GM23338 (cell line): ENCODE measurements around the gene TEKT3. TPM values are rescaled to one million over a fixed set of nuclear protein-coding genes. Genes with fewer than 3 reads are reported as not detected.

Experiments used
- ATAC-seq: fragments of 200-7000 bp; cut with Tn5 transposase; 3 replicates; pipeline ENCODE4 v1.9.1; 2020
- DNase-seq: peaks from one replicate; pipeline ENCODE4 v3.0.0-alpha.2; 2015; ENCODE audit warnings: low spot score
- H2AFZ ChIP-seq: fragments of 200-600 bp; sonication (generic); 2 replicates; pipeline ENCODE4 v1.8.0; 2016; ENCODE audit warnings: antibody characterized with exemption, mild to moderate bottlenecking, moderate library complexity
- H3F3A ChIP-seq: fragments of 200-600 bp; sonication (generic); replicated peaks from 2 replicates; pipeline ENCODE4 v1.8.0; 2017; ENCODE audit warnings: antibody characterized with exemption, mixed run types, low read depth
- H3K27ac ChIP-seq: fragments of 200-600 bp; sonication (generic); 2 replicates; pipeline ENCODE4 v1.6.1; 2016; ENCODE audit warnings: low read depth
- H3K27me3 ChIP-seq: fragments of 200-600 bp; sonication (generic); 2 replicates; pipeline ENCODE4 v1.8.0; 2016; ENCODE audit warnings: mild to moderate bottlenecking, mixed run types, moderate library complexity; ENCODE audit not compliant: insufficient read depth
- H3K36me3 ChIP-seq: fragments of 200-600 bp; sonication (generic); 2 replicates; pipeline ENCODE4 v1.8.0; 2016; ENCODE audit warnings: mild to moderate bottlenecking; ENCODE audit not compliant: insufficient read depth
- H3K4me1 ChIP-seq: fragments of 200-600 bp; sonication (generic); 2 replicates; pipeline ENCODE4 v1.8.0; 2016; ENCODE audit warnings: mild to moderate bottlenecking, moderate library complexity; ENCODE audit not compliant: insufficient read depth
- H3K4me2 ChIP-seq: fragments of 200-600 bp; sonication (generic); 2 replicates; pipeline ENCODE4 v1.7.1; 2017; ENCODE audit warnings: mixed run types
- H3K4me3 ChIP-seq: fragments of 200-600 bp; sonication (generic); 2 replicates; pipeline ENCODE4 v1.6.1; 2016; ENCODE audit warnings: mixed run types
- H3K79me2 ChIP-seq: fragments of 200-600 bp; sonication (generic); replicated peaks from 2 replicates; pipeline ENCODE4 v1.8.0; 2017; ENCODE audit warnings: mild to moderate bottlenecking; ENCODE audit not compliant: insufficient read depth
- H3K9me2 ChIP-seq: fragments of 200-600 bp; sonication (generic); 2 replicates; pipeline ENCODE4 v1.8.0; 2017; ENCODE audit not compliant: insufficient read depth
- H4K20me1 ChIP-seq: fragments of 200-600 bp; sonication (generic); replicated peaks from 2 replicates; pipeline ENCODE4 v1.8.0; 2017; ENCODE audit warnings: mild to moderate bottlenecking; ENCODE audit not compliant: insufficient read depth
- H3K27ac Mint-ChIP-seq: 2 replicates; pipeline ENCODE4 v1.8.0; 2020; ENCODE audit warnings: inconsistent platforms, mild to moderate bottlenecking, moderate library complexity, mixed read lengths
- H3K27me3 Mint-ChIP-seq: 3 replicates; pipeline ENCODE4 v1.8.0; 2022; ENCODE audit warnings: low read depth, mild to moderate bottlenecking, moderate library complexity, mixed read lengths, inconsistent platforms; ENCODE audit not compliant: insufficient read depth, poor library complexity
- H3K36me3 Mint-ChIP-seq: 3 replicates; pipeline ENCODE4 v1.8.0; 2021; ENCODE audit warnings: low read depth, mild to moderate bottlenecking, inconsistent platforms, moderate library complexity, mixed read lengths
- H3K4me1 Mint-ChIP-seq: 3 replicates; pipeline ENCODE4 v1.8.0; 2020; ENCODE audit warnings: mild to moderate bottlenecking, inconsistent platforms, mixed read lengths
- H3K4me3 Mint-ChIP-seq: 3 replicates; pipeline ENCODE4 v1.8.0; 2021; ENCODE audit warnings: moderate library complexity, mild to moderate bottlenecking, inconsistent platforms, mixed read lengths
- H3K9me3 Mint-ChIP-seq: 3 replicates; pipeline ENCODE4 v1.8.0; 2020; ENCODE audit warnings: moderate library complexity, mild to moderate bottlenecking, inconsistent platforms, mixed read lengths
- CREB1 ChIP-seq: fragments of 250-450 bp; sonication (Bioruptor Pico); IDR thresholded peaks from 2 replicates; pipeline ENCODE4 v1.5.0; 2020; ENCODE audit warnings: low read depth, mild to moderate bottlenecking, moderate library complexity
- CTCF ChIP-seq, 2 experiments: fragments of 200-600 bp in 1 of 2; sonication (generic) in 1 of 2; conservative IDR thresholded peaks; 2 replicates each; pipeline versions ENCODE4 v1.5.1 to v1.6.1; 2016 to 2017; ENCODE audit warnings: antibody characterized with exemption in 2 of 2, low read depth in 2 of 2, mild to moderate bottlenecking in 2 of 2, moderate library complexity in 1 of 2
- EZH2 ChIP-seq: fragments of 200-600 bp; sonication (generic); IDR thresholded peaks from one replicate; pipeline ENCODE4 v1.8.0; 2017; ENCODE audit warnings: antibody characterized with exemption, mild to moderate bottlenecking, low read depth; ENCODE audit not compliant: unreplicated experiment
- JUNB ChIP-seq: IDR thresholded peaks from one replicate; pipeline ENCODE4 v1.6.1; 2016; ENCODE audit warnings: antibody characterized with exemption; ENCODE audit not compliant: unreplicated experiment
- POLR2AphosphoS5 ChIP-seq: IDR thresholded peaks from 2 replicates; pipeline ENCODE4 v1.6.1; 2016; ENCODE audit warnings: antibody characterized with exemption, low read depth
- STAT1 ChIP-seq: IDR thresholded peaks from one replicate; pipeline ENCODE4 v1.6.1; 2016; ENCODE audit warnings: antibody characterized with exemption; ENCODE audit not compliant: unreplicated experiment
- ZNF114 ChIP-seq: fragments of 250-450 bp; sonication (Bioruptor Pico); IDR thresholded peaks from 2 replicates; pipeline ENCODE4 v1.5.0; 2020; ENCODE audit warnings: mild to moderate bottlenecking, moderate library complexity
- polyA plus RNA-seq: library from polyadenylated mRNA; unstranded; fragments of >200 nt; fragmentation: Nextera tagmentation; extraction: Ambion mirVana; gene quantifications from 2 replicates; pipeline ENCODE4 v1.2.1, GENCODE V29; 2016
- total RNA-seq: library from RNA; depleted of rRNA; stranded (reverse); fragments of >200 nt; shearing (Covaris generic); gene quantifications from 2 replicates; pipeline ENCODE4 v1.2.3, GENCODE V29; 2014
- TF ChIP-seq, protein P1 (sequence below): IDR thresholded peaks from one replicate; pipeline ENCODE4 v1.6.1; 2018; ENCODE audit warnings: antibody characterized with exemption; ENCODE audit not compliant: unreplicated experiment

Gene TEKT3
- total and polyA plus RNA-seq, 2 experiments from 2014 or later = 1.6 to 2.0 TPM

DNA sequence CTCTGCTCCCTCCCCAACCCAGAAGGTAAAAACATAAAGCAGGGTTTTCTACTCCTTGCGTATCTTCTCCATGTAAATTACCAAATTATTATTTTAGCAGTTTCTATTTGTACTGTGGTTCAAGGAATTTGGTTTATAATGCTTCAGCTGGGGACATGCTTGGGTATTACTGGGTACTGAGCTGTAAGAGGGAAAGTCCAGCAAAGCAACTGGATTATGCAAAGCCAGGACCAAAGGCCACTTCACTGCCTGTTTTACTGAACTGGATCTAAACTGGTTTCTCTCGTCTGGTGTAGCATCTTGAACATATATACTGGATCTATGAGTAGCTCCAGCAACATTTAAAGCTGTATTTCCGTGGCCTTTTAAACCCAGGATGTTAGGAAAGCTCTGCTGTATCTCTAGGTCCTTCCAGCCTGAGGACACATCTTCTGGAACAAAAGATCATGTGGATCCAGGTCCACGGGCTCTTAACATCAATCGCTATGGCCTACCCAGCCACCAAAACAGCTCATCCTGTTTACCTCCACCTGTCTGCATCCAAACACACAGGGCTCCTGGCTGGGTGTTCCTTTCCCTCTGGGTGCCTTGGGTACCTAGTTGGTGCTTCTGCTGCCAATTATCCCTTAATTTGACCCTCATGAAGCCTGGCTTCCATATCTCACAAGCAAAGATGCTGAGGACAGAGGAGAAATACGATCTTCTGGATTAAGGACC, 83.4 kb downstream of the TEKT3 start:
- TF ChIP-seq, protein P1, sequence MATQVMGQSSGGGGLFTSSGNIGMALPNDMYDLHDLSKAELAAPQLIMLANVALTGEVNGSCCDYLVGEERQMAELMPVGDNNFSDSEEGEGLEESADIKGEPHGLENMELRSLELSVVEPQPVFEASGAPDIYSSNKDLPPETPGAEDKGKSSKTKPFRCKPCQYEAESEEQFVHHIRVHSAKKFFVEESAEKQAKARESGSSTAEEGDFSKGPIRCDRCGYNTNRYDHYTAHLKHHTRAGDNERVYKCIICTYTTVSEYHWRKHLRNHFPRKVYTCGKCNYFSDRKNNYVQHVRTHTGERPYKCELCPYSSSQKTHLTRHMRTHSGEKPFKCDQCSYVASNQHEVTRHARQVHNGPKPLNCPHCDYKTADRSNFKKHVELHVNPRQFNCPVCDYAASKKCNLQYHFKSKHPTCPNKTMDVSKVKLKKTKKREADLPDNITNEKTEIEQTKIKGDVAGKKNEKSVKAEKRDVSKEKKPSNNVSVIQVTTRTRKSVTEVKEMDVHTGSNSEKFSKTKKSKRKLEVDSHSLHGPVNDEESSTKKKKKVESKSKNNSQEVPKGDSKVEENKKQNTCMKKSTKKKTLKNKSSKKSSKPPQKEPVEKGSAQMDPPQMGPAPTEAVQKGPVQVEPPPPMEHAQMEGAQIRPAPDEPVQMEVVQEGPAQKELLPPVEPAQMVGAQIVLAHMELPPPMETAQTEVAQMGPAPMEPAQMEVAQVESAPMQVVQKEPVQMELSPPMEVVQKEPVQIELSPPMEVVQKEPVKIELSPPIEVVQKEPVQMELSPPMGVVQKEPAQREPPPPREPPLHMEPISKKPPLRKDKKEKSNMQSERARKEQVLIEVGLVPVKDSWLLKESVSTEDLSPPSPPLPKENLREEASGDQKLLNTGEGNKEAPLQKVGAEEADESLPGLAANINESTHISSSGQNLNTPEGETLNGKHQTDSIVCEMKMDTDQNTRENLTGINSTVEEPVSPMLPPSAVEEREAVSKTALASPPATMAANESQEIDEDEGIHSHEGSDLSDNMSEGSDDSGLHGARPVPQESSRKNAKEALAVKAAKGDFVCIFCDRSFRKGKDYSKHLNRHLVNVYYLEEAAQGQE = no peak
- TF ChIP-seq POLR2AphosphoS5 (no peak), JUNB (no peak), ZNF114 (no peak), EZH2 (no peak), STAT1 (no peak), CREB1 (CRISPR knock-in tag) (no peak)
- Histone ChIP-seq H3K36me3 (no peaks in the 10 kb centered on the region), H3K4me2 (0 out of 2 replicates have a peak overlapping the region, but pooled peaks have one; percentile 6), H3K27me3 (peaks cover 58% of the 10 kb centered on the region), H3K4me3 (0 out of 2 replicates have a peak overlapping the region, but pooled peaks have one; percentile 5), H3K9me2 (peaks cover 3% of the 10 kb centered on the region; the same call in 1 of the 2 replicates), H3K27ac (no peak overlapping the region), H3K79me2 (no peaks in the 10 kb centered on the region), H4K20me1 (no peaks in the 10 kb centered on the region), H3K4me1 (peaks cover 8% of the 10 kb centered on the region; the same call in 1 of the 2 replicates), H3F3A (peaks cover 8% of the 10 kb centered on the region; the same call in 1 of the 2 replicates), H2AFZ (no peak overlapping the region)
- no peak for ATAC-seq
- Mint-ChIP-seq H3K9me3 (no peaks in the 10 kb centered on the region; the same call in 2 of the 3 replicates), H3K27ac (no peak overlapping the region), H3K4me1 (peaks cover 13% of the 10 kb centered on the region; the same call in 2 of the 3 replicates), H3K36me3 (no peaks in the 10 kb centered on the region; the same call in 2 of the 3 replicates), H3K4me3 (peak overlapping the region; percentile 39; the same call in 2 of the 3 replicates), H3K27me3 (peaks cover 60% of the 10 kb centered on the region)
- no peak for DNase-seq

DNA sequence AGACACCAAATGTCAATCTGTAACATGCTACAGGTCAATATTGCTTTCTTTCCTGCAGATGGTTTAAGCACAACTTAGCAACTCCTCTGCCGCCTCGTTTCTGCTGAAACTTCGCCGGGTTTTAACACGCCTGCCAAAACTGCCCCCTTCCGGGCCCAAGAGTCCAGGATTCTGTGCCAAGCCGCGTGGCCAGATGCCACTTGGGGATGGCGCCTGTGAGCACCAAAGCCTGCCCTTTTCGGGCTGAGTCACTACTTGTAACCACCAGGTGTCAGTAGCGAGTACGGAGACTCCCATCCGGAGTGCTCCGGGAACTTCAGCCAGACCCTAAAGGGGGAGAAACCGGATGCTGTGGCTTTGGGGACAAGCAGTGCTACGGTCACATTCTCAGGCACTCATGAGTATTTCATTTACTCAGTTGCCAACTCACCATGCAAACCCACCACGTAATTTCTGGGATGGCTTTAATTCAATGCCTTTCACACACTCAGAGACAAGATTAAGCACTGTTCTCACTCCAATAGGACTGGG, 84.1 kb downstream of the TEKT3 start:
- Histone ChIP-seq H3K4me3 (0 out of 2 replicates have a peak overlapping the region, but pooled peaks have one; percentile 5), H3K4me1 (peaks cover 8% of the 10 kb centered on the region; the same call in 1 of the 2 replicates), H4K20me1 (no peaks in the 10 kb centered on the region), H3F3A (peaks cover 8% of the 10 kb centered on the region; the same call in 1 of the 2 replicates), H3K9me2 (peaks cover 3% of the 10 kb centered on the region; the same call in 1 of the 2 replicates), H3K4me2 (0 out of 2 replicates have a peak overlapping the region, but pooled peaks have one; percentile 6), H3K36me3 (no peaks in the 10 kb centered on the region), H3K79me2 (no peaks in the 10 kb centered on the region), H3K27me3 (peaks cover 51% of the 10 kb centered on the region), H2AFZ (peak overlapping the region; percentile 92; the same call in 1 of the 2 replicates), H3K27ac (no peak overlapping the region)
- ATAC-seq (peak; percentile 13), DNase-seq (peak; percentile 87)
- Mint-ChIP-seq H3K4me1 (peaks cover 12% of the 10 kb centered on the region; the same call in 2 of the 3 replicates), H3K27ac (no peak overlapping the region), H3K36me3 (no peaks in the 10 kb centered on the region; the same call in 2 of the 3 replicates), H3K4me3 (peak overlapping the region; percentile 39; the same call in 2 of the 3 replicates), H3K9me3 (no peaks in the 10 kb centered on the region; the same call in 2 of the 3 replicates), H3K27me3 (peaks cover 54% of the 10 kb centered on the region)
- peak; percentile 86 to 90 for TF ChIP-seq CTCF (conservative IDR thresholded peaks at IDR 0.05; ENCODE audit: low read depth in 2 of 2)
- TF ChIP-seq, protein P1 = no peak
